GM19193 (cell line): ENCODE results near the gene NR2C2AP.

ENCODE experiments used
- POLR2A ChIP-seq: IDR thresholded peaks from 4 replicates; pipeline ENCODE4 v1.6.1; 2011; ENCODE audit not compliant: insufficient read depth, insufficient read length; ENCODE audit errors: extremely low read depth

NR2C2AP gene

DNA sequence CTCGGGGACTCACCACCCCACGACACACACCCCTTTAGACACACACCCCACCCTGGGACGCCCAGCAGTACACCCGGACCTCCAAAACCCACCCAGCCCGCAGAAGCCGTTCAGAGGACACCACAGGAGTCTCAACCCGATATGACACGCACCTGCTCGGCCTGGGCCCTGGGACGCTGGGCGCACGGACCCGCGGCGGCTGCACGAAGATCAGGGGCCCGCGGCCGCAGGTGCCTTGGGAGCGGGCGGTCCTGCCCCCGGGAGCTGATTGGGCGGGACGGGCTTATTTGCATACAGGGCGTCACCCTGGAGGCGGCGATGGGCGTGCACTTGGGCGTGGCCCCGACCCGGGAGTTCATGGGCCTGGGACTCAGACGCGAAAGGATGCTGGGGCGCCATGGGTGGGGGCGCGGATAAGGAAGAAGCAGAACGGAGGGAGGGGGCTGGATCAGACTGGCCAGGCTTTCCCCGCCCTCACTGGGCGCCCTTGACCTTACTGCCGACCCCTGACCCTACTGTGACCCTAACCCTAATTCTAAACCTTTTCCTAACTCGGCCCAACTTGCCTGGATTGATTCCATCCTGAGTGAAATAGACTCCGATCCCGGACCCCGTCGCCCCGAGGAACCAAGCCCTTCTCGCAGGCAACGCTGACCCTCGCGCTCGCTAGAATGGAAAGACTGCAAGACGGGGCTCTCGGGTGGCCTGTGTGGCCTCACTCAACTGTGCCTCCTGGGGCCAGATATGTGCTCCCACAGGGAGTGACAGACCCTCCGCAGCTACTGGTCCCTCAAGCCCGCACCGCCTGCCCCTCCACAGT is 33.0 kb downstream of the NR2C2AP start, which contains the start of gene MEF2B:
Gene MEF2B (minus strand): TSS at position 211 of the 820 bp plus-strand sequence. CDS start 19,528 bp downstream, outside the sequence.
- peak; percentile 94 for TF ChIP-seq POLR2A

DNA sequence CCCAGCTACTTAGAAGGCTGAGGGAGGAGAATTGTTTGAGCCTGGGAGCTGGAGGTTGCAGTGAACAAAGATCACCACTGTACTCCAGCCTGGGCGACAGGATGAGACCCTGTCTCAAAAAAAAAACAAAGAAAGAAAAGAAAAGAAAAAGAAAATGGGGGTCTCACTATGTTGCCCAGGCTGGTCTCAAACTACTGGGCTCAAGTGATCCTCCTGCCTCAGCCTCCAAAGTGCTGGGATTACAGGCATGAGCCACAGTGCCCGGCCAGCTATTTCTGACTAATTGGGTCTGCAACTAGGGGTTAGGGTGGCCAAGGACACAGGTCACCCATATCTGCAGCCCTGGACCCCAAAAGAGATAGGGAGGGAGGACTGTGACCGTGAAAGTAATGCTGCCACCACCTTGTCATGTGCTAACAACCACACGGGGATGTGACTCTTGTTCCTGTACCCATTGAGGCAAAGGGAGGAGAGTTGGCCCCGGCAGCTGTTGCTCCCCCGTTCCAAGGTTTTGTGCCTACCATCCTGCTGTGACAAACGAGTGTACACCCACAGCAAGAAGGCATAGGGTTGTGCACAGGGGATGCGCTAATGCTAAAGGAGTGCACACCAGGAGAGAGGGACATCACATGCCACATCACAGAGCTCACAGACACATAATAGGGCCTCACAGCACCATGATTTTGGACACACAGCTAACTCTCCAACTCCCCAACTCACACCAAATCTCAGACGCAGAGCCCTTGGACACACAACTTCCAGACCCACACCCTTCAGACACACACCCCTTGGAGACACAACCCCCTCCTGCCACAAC is 33.8 kb downstream of the NR2C2AP start:
- no peak for TF ChIP-seq POLR2A

GRCh38 chr19:19167612-19168011 is 35.6 kb downstream of the NR2C2AP start:
- no peak for TF ChIP-seq POLR2A

DNA sequence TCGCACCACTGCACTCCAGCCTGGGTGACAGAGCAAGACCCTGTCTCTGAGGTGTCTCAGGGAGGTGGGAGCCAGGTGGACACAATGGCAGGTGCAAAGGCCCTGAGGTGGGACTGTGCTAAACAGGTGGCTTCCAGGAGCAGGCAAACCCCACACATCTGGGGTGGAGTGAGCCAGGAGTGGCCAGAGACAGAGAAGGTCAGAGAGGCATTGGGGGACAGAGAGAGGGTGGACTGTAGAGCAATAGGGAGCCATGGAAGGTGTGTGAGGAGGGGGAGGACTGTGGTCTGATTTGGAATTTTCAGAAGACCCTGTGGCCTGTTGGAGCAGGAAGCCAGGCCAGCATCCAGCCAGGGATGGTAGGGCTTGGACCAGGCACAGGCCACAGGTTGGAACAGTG is 37.8 kb downstream of the NR2C2AP start:
- TF ChIP-seq POLR2A: no peak

DNA sequence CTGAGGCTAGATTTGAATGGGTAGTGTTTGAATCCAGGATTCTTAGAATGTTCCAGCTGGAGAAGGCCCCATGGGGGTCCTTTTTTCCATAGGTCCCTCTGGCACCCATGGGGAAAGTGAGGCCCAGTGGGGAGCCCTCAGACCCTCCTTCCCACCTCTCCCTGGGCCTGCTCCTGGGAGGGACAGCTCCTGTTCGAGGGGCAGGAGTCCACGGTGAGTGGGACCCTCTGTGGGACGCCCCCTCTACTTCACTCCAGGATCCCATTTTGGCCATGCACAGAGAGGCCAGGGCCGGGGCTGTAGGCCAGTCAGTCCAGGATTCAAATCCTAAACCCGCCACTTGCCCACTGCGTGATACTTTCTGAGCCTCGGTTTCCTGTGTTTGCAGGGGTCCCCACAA is 40.7 kb downstream of the NR2C2AP start:
- TF ChIP-seq POLR2A: no peak

DNA sequence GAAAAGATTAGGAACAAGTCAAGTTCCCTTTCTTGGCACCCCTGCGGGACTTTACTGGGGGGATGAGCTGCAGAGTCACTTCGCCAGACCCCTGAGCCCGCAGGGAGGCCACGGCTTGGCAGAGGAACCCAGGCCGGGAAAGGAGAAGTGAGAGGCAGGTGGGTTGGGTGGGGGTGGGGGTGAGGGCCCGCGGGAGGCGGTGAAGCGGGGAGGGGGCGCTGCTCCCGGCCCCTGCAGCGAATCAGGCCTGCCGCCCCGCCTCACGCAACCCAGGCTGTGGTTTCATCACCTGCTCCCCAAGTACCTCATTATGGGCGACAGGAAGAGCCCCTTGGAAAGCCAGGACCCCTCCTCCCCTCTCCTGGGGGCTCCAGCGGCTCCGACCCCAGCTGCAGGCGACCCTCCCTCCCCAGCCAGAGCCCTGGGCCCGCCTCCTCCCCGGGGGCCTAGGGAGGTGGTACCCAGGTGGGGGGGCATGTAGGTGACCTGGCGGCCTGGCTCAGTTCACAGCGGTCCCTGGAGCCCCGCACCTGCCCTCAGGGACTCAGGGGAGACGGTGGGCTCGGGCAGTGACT is 42.7 kb downstream of the NR2C2AP start:
- TF ChIP-seq POLR2A: no peak

- TF ChIP-seq POLR2A: no peak
These were observed 43.7 kb downstream of the NR2C2AP start for GRCh38 chr19:19159534-19159933.

GRCh38 chr19:19157808-19158207 is 45.4 kb downstream of the NR2C2AP start:
- no peak for TF ChIP-seq POLR2A

- TF ChIP-seq POLR2A: peak; percentile 59
These were observed 47.6 kb downstream of the NR2C2AP start for GRCh38 chr19:19155495-19156219.

GRCh38 chr19:19154768-19155494 is 48.3 kb downstream of the NR2C2AP start:
- TF ChIP-seq POLR2A: no peak

DNA sequence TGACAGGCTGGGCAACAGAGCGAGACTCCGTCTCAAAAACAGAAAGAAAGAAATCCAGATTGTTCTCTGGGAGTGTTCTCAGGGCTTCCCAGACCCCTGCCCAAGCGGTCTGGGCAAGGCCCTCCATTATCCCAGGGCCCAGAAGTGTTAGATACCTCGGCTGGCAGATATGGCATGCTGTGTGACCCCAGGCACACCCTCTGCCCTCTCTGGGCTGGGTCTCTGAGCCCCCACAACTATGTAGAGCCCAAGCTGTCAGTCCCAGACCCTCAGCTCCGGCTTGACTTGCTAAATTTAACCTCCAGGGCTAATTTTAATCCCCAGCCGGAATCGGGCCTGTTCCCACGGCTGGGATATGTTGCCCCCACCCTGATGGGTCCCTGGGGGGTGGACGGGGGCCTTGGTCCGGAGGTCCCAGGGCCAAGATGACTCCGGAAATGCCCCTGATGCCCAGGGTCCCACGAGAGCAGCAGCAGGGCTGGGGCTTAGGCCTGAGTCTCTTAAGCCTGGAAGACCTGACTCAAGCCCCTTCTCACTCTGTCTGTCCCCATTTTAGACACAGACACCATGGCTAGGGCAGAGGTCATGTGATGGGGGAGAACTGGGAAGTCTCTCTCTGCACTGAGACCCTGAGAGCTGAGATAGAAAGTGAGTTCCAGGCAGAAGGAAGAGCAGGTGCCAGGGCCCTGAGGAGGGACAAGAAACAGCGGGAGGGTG is 50.4 kb downstream of the NR2C2AP start:
- no peak for TF ChIP-seq POLR2A

GRCh38 chr19:19151418-19151817 is 51.8 kb downstream of the NR2C2AP start:
- peak; percentile 31 for TF ChIP-seq POLR2A
